Measurements from ENCODE around the gene ALOX5AP. TPM values are rescaled to one million over a fixed set of nuclear protein-coding genes. Genes with fewer than 3 reads are reported as not detected.

The ALOX5AP gene
- total RNA-seq, 1 donor from 2014 or later: not detected

DNA sequence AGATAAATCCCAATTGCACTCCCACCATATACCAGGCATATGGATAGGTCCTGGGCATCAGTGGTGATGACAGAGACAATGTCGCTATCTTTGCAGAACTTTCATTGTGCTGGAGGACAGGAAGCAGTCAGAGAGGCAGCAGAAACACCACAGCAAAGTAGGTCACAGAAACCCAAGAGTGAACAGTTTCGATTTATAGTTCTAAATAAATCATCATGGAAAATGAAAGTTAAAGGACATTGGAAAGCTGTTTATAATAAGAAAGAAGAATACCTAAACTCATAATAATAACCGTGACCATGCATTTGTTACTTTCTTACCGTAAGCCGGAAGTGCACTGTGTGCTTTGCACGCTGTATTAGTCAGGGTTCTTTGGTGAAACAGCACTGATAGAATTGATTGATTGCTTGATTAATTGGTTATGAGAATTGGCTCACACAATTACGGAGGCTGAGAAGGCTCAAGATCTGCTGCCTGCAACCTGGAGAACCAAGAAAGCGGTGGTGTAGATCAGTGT, 38.9 kb downstream of the ALOX5AP start:
- Mint-ChIP-seq H3K9me3 (no peaks in the 10 kb centered on the region), H3K36me3 (ENCODE audit: low read depth) (no peaks in the 10 kb centered on the region), H3K27ac (ENCODE audit: unreplicated experiment) (no peak overlapping the region), H3K4me3 (no peak overlapping the region), H3K27me3 (ENCODE audit: low read depth) (no peaks in the 10 kb centered on the region), H3K4me1 (peaks cover 16% of the 10 kb centered on the region)
- no peak for DNase-seq (ENCODE audit: low read depth, low spot score)
- TF ChIP-seq, protein P1, sequence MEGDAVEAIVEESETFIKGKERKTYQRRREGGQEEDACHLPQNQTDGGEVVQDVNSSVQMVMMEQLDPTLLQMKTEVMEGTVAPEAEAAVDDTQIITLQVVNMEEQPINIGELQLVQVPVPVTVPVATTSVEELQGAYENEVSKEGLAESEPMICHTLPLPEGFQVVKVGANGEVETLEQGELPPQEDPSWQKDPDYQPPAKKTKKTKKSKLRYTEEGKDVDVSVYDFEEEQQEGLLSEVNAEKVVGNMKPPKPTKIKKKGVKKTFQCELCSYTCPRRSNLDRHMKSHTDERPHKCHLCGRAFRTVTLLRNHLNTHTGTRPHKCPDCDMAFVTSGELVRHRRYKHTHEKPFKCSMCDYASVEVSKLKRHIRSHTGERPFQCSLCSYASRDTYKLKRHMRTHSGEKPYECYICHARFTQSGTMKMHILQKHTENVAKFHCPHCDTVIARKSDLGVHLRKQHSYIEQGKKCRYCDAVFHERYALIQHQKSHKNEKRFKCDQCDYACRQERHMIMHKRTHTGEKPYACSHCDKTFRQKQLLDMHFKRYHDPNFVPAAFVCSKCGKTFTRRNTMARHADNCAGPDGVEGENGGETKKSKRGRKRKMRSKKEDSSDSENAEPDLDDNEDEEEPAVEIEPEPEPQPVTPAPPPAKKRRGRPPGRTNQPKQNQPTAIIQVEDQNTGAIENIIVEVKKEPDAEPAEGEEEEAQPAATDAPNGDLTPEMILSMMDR (conservative IDR thresholded peaks at IDR 0.05): no peak

GRCh38 chr13:30776661-30777060, 41.3 kb downstream of the ALOX5AP start:
- no peak for DNase-seq (ENCODE audit: low read depth, low spot score)
- peaks cover 3% of the 10 kb centered on the region for H3K9me3 Mint-ChIP-seq
- peaks cover 4% of the 10 kb centered on the region for H3K36me3 Mint-ChIP-seq (ENCODE audit: low read depth)
- H3K27ac Mint-ChIP-seq (ENCODE audit: unreplicated experiment): no peak overlapping the region
- no peak overlapping the region for H3K4me3 Mint-ChIP-seq
- TF ChIP-seq, protein P1 (conservative IDR thresholded peaks at IDR 0.05): no peak
- H3K4me1 Mint-ChIP-seq: peaks cover 16% of the 10 kb centered on the region
- H3K27me3 Mint-ChIP-seq (ENCODE audit: low read depth): no peaks in the 10 kb centered on the region

- DNase-seq (ENCODE audit: low read depth, low spot score): no peak
- Mint-ChIP-seq H3K27ac (ENCODE audit: unreplicated experiment) (no peak overlapping the region), H3K4me3 (no peak overlapping the region), H3K27me3 (ENCODE audit: low read depth) (no peaks in the 10 kb centered on the region), H3K4me1 (peaks cover 16% of the 10 kb centered on the region), H3K9me3 (peaks cover 3% of the 10 kb centered on the region), H3K36me3 (ENCODE audit: low read depth) (peaks cover 4% of the 10 kb centered on the region)
- TF ChIP-seq, protein P1 (conservative IDR thresholded peaks at IDR 0.05): no peak
Observed at GRCh38 chr13:30779016-30779415, 43.7 kb downstream of the ALOX5AP start.

GRCh38 chr13:30779608-30780007, 44.3 kb downstream of the ALOX5AP start:
- no peak for DNase-seq (ENCODE audit: low read depth, low spot score)
- Mint-ChIP-seq H3K9me3 (peaks cover 3% of the 10 kb centered on the region), H3K4me1 (peaks cover 16% of the 10 kb centered on the region), H3K27ac (ENCODE audit: unreplicated experiment) (no peak overlapping the region), H3K36me3 (ENCODE audit: low read depth) (peaks cover 4% of the 10 kb centered on the region), H3K27me3 (ENCODE audit: low read depth) (no peaks in the 10 kb centered on the region), H3K4me3 (no peak overlapping the region)
- TF ChIP-seq, protein P1 (conservative IDR thresholded peaks at IDR 0.05): no peak

- TF ChIP-seq, protein P1 (conservative IDR thresholded peaks at IDR 0.05): no peak
- peaks cover 3% of the 10 kb centered on the region for H3K9me3 Mint-ChIP-seq
- no peak overlapping the region for H3K27ac Mint-ChIP-seq (ENCODE audit: unreplicated experiment)
- H3K4me1 Mint-ChIP-seq: peaks cover 16% of the 10 kb centered on the region
- no peaks in the 10 kb centered on the region for H3K27me3 Mint-ChIP-seq (ENCODE audit: low read depth)
- peaks cover 4% of the 10 kb centered on the region for H3K36me3 Mint-ChIP-seq (ENCODE audit: low read depth)
- no peak overlapping the region for H3K4me3 Mint-ChIP-seq
- no peak for DNase-seq (ENCODE audit: low read depth, low spot score)
Observed at GRCh38 chr13:30780338-30780981, 45.1 kb downstream of the ALOX5AP start.

Measured in neural crest cell (in vitro differentiated cells).